Activated CD8-positive, alpha-beta memory T cell treated with anti-CD3 and anti-CD28 coated beads, Interleukin-2, amount 10 ng/mL, durations not matched to agents 7 days and 5 days (primary cell): ENCODE measurements around the gene MYRF. TPM values are rescaled to one million over a fixed set of nuclear protein-coding genes. Genes with fewer than 3 reads are reported as not detected.
A peak's percentile ranks its signal among the peaks of the same experiment; 100 is the strongest.

Source experiments
- ATAC-seq: fragments of 150-1000 bp; cut with Tn5 transposase; one replicate; pipeline ENCODE4 v1.10.0; 2021; ENCODE audit warnings: moderate library complexity
- CTCF ChIA-PET: fragments of 350-600 bp; sonication (Branson Sonifier 250); formaldehyde crosslinking; loops from one replicate; lab custom pipeline; 2021; ENCODE audit warnings: antibody characterized with exemption; lab: Charles Lee
- DNase-seq: peaks from one replicate; pipeline ENCODE4 v3.0.0-alpha.2; 2020
- H3K27ac Mint-ChIP-seq: one replicate; pipeline ENCODE4 v1.8.0; 2021; ENCODE audit warnings: mild to moderate bottlenecking, mixed read lengths
- H3K27me3 Mint-ChIP-seq: one replicate; pipeline ENCODE4 v1.8.0; 2021; ENCODE audit warnings: mixed read lengths
- H3K36me3 Mint-ChIP-seq: one replicate; pipeline ENCODE4 v1.8.0; 2021; ENCODE audit warnings: mild to moderate bottlenecking, mixed read lengths
- H3K4me1 Mint-ChIP-seq: one replicate; pipeline ENCODE4 v1.8.0; 2021; ENCODE audit warnings: mixed read lengths
- H3K4me3 Mint-ChIP-seq: one replicate; pipeline ENCODE4 v1.8.0; 2021; ENCODE audit warnings: mild to moderate bottlenecking, moderate library complexity, mixed read lengths
- H3K9me3 Mint-ChIP-seq: one replicate; pipeline ENCODE4 v1.8.0; 2022; ENCODE audit warnings: low read depth, mixed read lengths
- total RNA-seq, 2 experiments: library from RNA; stranded (reverse); gene quantifications; one replicate each; pipeline ENCODE4 v1.2.3, GENCODE V29; 2021

The MYRF gene
- total RNA-seq, 2 experiments from 2014 or later, result 2.1 to 2.2 TPM

- H3K36me3 Mint-ChIP-seq, result no peaks in the 10 kb centered on the region
- DNase-seq (no peak), ATAC-seq (no peak)
- H3K4me3 Mint-ChIP-seq, result no peak overlapping the region
- no peaks in the 10 kb centered on the region for H3K9me3 Mint-ChIP-seq
- H3K27ac Mint-ChIP-seq, result no peak overlapping the region
- CTCF ChIA-PET, result interaction anchor here (0.5 kb wide), 1 partner anchor 17 kb away, joined by 3 read pairs; no protein-coding TSS in a partner anchor
- H3K27me3 Mint-ChIP-seq, result no peaks in the 10 kb centered on the region
- peaks cover 11% of the 10 kb centered on the region for H3K4me1 Mint-ChIP-seq
These were observed 17.7 kb downstream of the MYRF start for GRCh38 chr11:61769946-61770683.

GRCh38 chr11:61771195-61771894 is 18.9 kb downstream of the MYRF start:
- Mint-ChIP-seq H3K36me3 (no peaks in the 10 kb centered on the region), H3K4me1 (peaks cover 11% of the 10 kb centered on the region), H3K27ac (peak overlapping the region; percentile 46), H3K9me3 (no peaks in the 10 kb centered on the region), H3K4me3 (no peak overlapping the region), H3K27me3 (peaks cover under 1% of the 10 kb centered on the region)
- CTCF ChIA-PET, result interaction anchor here (1.9 kb wide), 2 partner anchors 20 to 24 kb away, joined by 10 to 12 read pairs; partner anchors contain the start of gene TMEM258
- DNase-seq (no peak), ATAC-seq (no peak)

- no peaks in the 10 kb centered on the region for H3K9me3 Mint-ChIP-seq
- CTCF ChIA-PET, result interaction anchor here (0.6 to 1.9 kb wide), 6 partner anchors 19 to 599 kb away, joined by 3 to 12 read pairs (median 5); partner anchors contain the start of gene TMEM258
- no peaks in the 10 kb centered on the region for H3K36me3 Mint-ChIP-seq
- DNase-seq (no peak), ATAC-seq (no peak)
- peaks cover 15% of the 10 kb centered on the region for H3K4me1 Mint-ChIP-seq
- H3K27ac Mint-ChIP-seq, result no peak overlapping the region
- peaks cover 5% of the 10 kb centered on the region for H3K27me3 Mint-ChIP-seq
- no peak overlapping the region for H3K4me3 Mint-ChIP-seq
These were observed 19.6 kb downstream of the MYRF start for GRCh38 chr11:61771985-61772455.

- ATAC-seq (no peak), DNase-seq (no peak)
- CTCF ChIA-PET, result interaction anchor here (0.7 to 1.9 kb wide), 6 partner anchors 22 to 126 kb away, joined by 3 to 6 read pairs (median 3); no protein-coding TSS in a partner anchor
- Mint-ChIP-seq H3K4me3 (no peak overlapping the region), H3K9me3 (no peaks in the 10 kb centered on the region), H3K4me1 (peaks cover 20% of the 10 kb centered on the region), H3K27me3 (peaks cover 8% of the 10 kb centered on the region), H3K36me3 (no peaks in the 10 kb centered on the region), H3K27ac (peak overlapping the region; percentile 75)
These were observed 20.9 kb downstream of the MYRF start for GRCh38 chr11:61773356-61773755.

- Mint-ChIP-seq H3K27ac (no peak overlapping the region), H3K27me3 (peaks cover 8% of the 10 kb centered on the region), H3K4me3 (no peak overlapping the region), H3K36me3 (no peaks in the 10 kb centered on the region), H3K4me1 (peaks cover 20% of the 10 kb centered on the region), H3K9me3 (no peaks in the 10 kb centered on the region)
- DNase-seq, result no peak
- no peak for ATAC-seq
- CTCF ChIA-PET, result interaction anchor here (1.3 to 1.9 kb wide), 2 partner anchors 23 to 26 kb away, joined by 3 to 4 read pairs; no protein-coding TSS in a partner anchor
These were observed 21.4 kb downstream of the MYRF start for GRCh38 chr11:61773809-61774208.

- no peaks in the 10 kb centered on the region for H3K9me3 Mint-ChIP-seq
- ATAC-seq, result no peak
- CTCF ChIA-PET, result interaction anchor here (0.9 to 1.9 kb wide), 3 partner anchors 21 to 27 kb away, joined by 3 to 4 read pairs (median 4); no protein-coding TSS in a partner anchor
These were observed 22.0 kb downstream of the MYRF start for GRCh38 chr11:61774411-61774810.

GRCh38 chr11:61775106-61775505 is 22.7 kb downstream of the MYRF start:
- Mint-ChIP-seq H3K27ac (no peak overlapping the region), H3K9me3 (no peaks in the 10 kb centered on the region), H3K36me3 (no peaks in the 10 kb centered on the region), H3K27me3 (peaks cover 8% of the 10 kb centered on the region), H3K4me3 (no peak overlapping the region), H3K4me1 (peaks cover 20% of the 10 kb centered on the region)
- DNase-seq, result no peak
- ATAC-seq, result no peak
- CTCF ChIA-PET, result interaction anchor here (0.9 to 2.1 kb wide), 5 partner anchors 22 to 28 kb away, joined by 4 to 6 read pairs (median 5); no protein-coding TSS in a partner anchor

More at GRCh38 chr11:61774411-61774810, 22.0 kb downstream of the MYRF start:
- Mint-ChIP-seq H3K27me3 (peaks cover 8% of the 10 kb centered on the region), H3K27ac (no peak overlapping the region), H3K36me3 (no peaks in the 10 kb centered on the region), H3K4me1 (peaks cover 20% of the 10 kb centered on the region), H3K4me3 (no peak overlapping the region)
- no peak for DNase-seq

GRCh38 chr11:61775606-61776554 is 23.4 kb downstream of the MYRF start:
- Mint-ChIP-seq H3K27me3 (peaks cover 8% of the 10 kb centered on the region), H3K27ac (no peak overlapping the region), H3K9me3 (no peaks in the 10 kb centered on the region), H3K4me3 (no peak overlapping the region), H3K36me3 (no peaks in the 10 kb centered on the region), H3K4me1 (peaks cover 20% of the 10 kb centered on the region)
- no peak for DNase-seq
- CTCF ChIA-PET, result interaction anchor here (0.9 to 2.1 kb wide), 4 partner anchors 23 to 29 kb away, joined by 4 to 6 read pairs (median 5); no protein-coding TSS in a partner anchor
- no peak for ATAC-seq

GRCh38 chr11:61776561-61777075 is 24.2 kb downstream of the MYRF start:
- Mint-ChIP-seq H3K36me3 (no peaks in the 10 kb centered on the region), H3K4me3 (no peak overlapping the region), H3K9me3 (no peaks in the 10 kb centered on the region), H3K4me1 (peaks cover 16% of the 10 kb centered on the region), H3K27me3 (peaks cover 8% of the 10 kb centered on the region), H3K27ac (no peak overlapping the region)
- DNase-seq (peak; percentile 83), ATAC-seq (peak; percentile 70)
- CTCF ChIA-PET, result interaction anchor here (1.5 to 2.1 kb wide), 2 partner anchors 21 to 29 kb away, joined by 4 to 6 read pairs; no protein-coding TSS in a partner anchor

GRCh38 chr11:61777234-61778090 is 25.0 kb downstream of the MYRF start:
- Mint-ChIP-seq H3K27me3 (peaks cover 8% of the 10 kb centered on the region), H3K27ac (no peak overlapping the region), H3K9me3 (no peaks in the 10 kb centered on the region), H3K4me3 (no peak overlapping the region), H3K36me3 (no peaks in the 10 kb centered on the region), H3K4me1 (peaks cover 15% of the 10 kb centered on the region)
- ATAC-seq, result peak; percentile 68
- CTCF ChIA-PET, result interaction anchor here (1.5 kb wide), 1 partner anchor 20 kb away, joined by 4 read pairs; no protein-coding TSS in a partner anchor
- peak; percentile 68 for DNase-seq

GRCh38 chr11:61778357-61778886 is 26.0 kb downstream of the MYRF start:
- no peak for DNase-seq
- Mint-ChIP-seq H3K27me3 (peaks cover 8% of the 10 kb centered on the region), H3K36me3 (no peaks in the 10 kb centered on the region), H3K4me1 (peaks cover 10% of the 10 kb centered on the region), H3K9me3 (no peaks in the 10 kb centered on the region), H3K4me3 (no peak overlapping the region), H3K27ac (no peak overlapping the region)
- ATAC-seq, result no peak
- CTCF ChIA-PET, result interaction anchor here (1.3 kb wide), 1 partner anchor 45 kb away, joined by 4 read pairs; no protein-coding TSS in a partner anchor
